DND-41 (cell line): ENCODE results near the gene NR6A1.

ENCODE experiments used
- CTCF ChIP-seq: IDR thresholded peaks from 2 replicates; pipeline ENCODE4 v1.5.1; 2012; ENCODE audit warnings: borderline replicate concordance, low read length, moderate library complexity, mild to moderate bottlenecking; ENCODE audit not compliant: poor library complexity, severe bottlenecking; ENCODE audit errors: extremely low read depth
- EZH2 ChIP-seq: IDR thresholded peaks from 3 replicates; pipeline ENCODE4 v1.6.1; 2012; ENCODE audit warnings: borderline replicate concordance, low read depth, mild to moderate bottlenecking, moderate library complexity, low read length, inconsistent platforms; ENCODE audit not compliant: severe bottlenecking

- TF ChIP-seq CTCF (no peak), EZH2 (no peak)
Measured at GRCh38 chr9:124613849-124614248, 157.3 kb downstream of the NR6A1 start.
